HG02798 (cell line): ENCODE data around the gene FGF9.

ENCODE experiments used
- ATAC-seq: cut with Tn5 transposase; IDR thresholded peaks from one replicate; pipeline ENCODE4 v1.9.1; 2021; ENCODE audit warnings: mild to moderate bottlenecking; ENCODE audit not compliant: unreplicated experiment, poor library complexity

FGF9 gene

DNA sequence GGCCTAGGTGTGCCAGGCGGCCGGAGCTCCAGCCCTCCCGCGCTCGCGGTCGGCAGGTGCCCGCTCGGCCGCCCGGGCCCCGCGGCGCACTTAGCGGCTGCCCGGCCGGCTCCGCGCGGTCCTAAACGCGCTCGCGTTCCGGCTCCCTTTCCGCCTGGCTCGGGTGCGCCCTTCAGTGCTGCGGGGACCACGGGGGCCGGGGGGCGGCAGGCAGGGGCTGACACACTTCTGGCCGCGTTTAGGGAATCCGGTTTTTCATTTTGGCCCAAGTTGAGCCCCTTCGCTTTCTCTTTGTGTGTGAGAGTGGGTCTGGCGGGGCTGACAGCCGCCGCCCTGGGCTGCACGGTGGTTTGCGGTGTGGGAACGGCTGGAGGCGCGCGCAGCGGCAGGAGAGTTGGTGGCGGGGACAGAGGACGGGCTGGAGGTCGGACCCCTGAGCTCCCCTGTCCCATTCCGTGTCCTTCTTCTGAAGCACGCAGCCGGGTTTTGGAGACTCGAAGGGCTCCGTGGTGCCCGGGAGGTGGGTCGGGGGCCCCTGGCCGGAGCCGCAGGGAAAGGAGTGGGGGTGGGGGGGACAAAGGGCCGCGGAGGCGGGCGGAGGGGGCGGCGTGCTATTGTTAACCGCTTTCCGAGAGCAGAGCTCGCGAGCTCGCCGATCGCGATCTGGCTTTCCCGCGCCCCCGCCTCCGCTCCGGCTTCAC lies 3.1 kb downstream of the FGF9 start:
- peak; percentile 35 for ATAC-seq

DNA sequence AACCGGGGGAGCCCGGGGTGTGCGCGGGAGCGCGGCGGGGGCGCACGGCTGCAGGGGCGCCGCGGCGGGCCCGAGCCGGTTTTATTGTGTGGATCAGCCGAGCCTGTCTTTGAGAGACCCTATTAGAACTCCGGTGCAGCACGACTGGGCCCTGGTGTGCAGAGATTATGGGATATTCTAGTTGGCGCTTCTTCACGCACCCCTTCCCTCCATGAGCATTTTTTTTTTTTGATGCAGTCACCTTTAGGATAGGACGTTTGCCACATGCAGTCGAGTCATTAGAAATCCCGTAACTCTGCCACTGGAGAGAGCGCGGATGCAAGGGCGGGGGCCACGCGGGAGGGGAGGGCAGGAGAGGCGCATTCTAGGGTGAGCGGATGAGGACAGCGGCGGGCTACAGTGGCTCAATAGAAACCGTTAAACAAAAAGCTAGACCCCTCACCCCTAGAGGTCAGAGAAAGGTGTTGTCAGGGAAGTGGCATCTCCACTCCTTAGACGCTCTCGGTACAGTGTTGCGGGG lies 3.7 kb downstream of the FGF9 start:
- ATAC-seq, result no peak

DNA sequence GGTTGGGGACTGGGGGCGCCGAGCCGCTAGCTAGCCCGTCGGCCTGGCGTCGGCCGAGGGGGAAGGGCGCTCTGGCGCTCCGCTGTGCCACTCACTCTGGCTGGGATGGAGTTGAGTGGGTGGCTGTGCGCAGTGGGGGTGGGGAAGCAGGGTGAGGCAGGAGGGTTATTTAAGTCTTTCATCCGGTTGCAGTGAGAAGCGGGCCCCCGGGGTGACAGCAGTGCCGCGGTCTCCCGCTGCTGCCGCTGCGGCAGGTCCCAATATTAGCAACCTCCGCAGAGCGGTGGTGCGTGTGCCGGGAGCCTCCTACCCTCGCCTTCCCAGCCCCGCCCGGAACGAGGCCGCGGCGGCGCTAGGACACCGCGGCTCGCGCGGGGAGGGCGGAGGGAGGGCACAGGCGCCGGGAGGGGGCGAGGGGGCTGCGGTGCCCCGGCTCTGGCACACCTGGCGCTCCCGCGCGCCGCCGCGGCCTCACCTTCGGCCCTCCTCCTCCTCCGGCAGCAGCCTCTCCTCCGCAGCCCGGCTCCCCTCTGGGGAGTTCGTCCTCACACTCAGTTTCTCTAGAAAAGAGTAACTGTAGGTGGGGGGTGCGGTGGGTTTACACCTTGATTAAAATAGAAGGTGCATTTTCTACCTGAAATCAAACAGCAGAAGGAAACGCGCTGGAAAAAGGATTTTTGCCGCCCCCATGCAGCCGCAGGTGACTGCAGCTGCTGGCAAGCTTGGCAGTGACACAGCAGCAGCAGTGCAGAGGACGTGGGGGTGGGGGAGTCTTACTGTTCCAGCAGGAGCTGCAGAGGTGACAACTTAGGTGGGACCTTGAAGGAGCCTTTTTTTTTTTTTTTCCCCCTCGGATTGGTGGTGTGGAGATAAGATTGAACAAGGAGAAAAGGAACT lies 4.5 kb downstream of the FGF9 start:
- no peak for ATAC-seq

DNA sequence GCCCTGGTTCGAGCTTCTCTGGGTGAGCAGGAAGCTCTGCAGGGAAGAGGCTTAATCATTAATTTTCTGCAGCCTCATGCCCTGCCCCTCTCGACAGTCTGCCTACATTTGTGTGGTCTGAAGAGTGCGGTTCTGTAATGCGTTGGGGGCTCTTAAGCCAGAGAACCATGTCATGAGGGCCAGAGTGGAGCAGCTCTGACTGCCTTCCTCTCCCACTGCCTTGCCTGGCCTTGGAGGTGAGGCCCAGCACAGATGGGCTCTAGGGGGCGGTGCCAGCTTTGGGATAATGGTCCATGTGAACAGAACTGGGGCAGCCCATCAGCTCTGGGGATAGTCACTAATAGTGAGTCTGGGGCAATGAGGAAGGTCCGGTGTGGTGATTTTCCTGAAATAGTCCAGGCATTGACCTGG lies 5.7 kb downstream of the FGF9 start:
- ATAC-seq, result no peak

DNA sequence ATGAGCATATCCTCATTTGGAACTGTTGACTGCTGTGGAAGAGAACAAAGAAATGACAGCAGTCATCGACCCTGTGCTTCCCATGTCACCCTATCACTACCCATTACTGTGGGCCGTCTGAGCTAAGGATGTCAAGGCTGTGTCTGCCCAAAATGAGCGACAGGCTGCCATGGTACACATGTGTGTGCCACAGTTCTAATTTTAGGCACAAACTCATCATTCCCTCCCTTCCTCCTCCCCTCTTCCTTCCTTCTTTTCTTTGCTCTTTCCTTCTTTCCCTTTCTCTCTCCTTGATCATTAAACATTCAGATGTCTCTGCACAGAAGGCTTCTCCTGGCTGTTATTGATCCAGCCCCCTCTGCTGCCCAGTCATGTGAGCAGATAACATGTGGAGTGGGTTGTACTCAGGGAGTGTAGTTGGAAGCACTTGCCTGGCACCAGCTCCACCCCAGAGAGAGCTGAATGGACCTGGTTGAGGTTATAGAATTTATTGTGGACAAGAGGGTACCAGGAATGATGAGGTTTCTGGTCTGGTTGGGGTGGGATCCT lies 6.3 kb downstream of the FGF9 start:
- no peak for ATAC-seq

DNA sequence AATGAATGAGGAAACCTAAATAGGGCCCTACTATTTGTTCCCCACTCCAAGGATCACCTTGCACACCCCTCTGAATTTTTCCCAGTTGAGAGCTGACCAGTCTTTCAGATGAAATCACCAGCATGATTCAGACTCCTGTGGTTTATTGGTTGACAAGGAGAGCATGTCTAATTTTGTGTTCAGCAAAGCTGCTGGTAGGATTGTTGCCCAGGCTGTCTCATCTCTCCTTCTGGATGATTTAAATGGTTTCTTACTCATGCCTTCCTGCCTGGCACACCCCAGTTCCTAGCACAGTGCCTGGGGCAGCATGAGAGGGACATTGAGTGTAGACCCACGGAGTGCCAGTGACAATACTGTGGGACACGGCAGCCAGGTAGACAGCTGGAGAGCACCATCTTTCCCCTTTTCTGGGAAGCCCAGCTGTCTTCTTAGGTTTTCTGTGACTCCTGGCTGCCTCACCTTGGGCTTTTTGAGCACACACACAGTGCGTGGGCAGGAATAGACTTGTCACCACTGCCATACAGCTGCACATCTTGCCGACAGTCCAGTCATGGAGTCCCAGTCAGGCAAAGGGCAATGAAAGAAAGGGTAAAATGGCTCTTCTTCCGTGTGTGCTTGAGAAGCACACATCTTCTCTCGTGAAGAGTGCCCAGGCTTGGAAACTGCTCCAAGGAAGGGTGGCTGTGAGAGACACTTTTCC lies 12.3 kb downstream of the FGF9 start:
- no peak for ATAC-seq

DNA sequence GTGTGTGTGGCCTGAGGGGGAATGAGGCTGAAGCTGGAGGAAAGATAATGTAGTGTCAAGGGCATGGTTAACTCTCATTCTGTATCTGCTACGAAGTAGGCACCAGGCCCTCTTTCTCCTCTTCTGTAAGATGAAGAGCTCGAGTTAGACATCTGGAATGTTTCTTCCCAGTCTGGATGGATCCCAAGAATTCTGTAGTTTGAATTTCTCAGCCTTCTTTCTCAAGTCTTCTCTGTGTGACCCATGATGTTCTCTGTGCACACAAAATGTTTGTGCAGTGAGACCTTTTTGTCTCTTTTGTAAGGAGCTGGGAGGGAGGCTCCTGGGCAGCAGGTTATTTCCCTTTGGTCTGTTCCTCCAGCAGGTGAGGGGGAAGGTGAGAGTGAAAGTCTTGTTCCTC lies 13.7 kb downstream of the FGF9 start:
- no peak for ATAC-seq

DNA sequence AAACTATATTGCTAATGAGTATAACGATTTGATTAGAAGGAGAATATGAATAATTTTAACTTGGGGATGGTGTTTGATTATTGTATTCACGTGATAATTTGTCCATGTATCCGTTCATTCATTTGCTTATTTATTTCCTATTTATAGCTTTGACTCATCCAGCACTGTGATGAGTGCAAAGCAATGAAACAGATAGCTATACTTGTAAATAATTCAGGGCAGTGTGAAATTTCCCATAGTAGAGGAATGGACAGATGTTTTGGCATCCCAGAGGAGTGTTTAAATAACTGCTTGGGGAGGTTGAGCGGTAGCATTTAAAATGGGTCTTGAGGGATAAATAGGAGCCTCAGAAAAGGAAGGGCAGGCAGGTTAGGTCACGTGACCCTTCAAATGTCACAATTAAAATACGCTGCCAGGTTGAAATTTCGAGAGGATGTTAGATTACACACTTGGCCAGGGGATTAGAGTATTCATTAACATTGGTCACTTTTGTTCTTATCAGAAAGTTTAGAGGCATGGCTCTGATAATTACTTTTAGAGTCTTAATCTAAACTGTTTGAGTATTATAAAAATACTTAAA lies 14.7 kb downstream of the FGF9 start:
- ATAC-seq, result no peak

DNA sequence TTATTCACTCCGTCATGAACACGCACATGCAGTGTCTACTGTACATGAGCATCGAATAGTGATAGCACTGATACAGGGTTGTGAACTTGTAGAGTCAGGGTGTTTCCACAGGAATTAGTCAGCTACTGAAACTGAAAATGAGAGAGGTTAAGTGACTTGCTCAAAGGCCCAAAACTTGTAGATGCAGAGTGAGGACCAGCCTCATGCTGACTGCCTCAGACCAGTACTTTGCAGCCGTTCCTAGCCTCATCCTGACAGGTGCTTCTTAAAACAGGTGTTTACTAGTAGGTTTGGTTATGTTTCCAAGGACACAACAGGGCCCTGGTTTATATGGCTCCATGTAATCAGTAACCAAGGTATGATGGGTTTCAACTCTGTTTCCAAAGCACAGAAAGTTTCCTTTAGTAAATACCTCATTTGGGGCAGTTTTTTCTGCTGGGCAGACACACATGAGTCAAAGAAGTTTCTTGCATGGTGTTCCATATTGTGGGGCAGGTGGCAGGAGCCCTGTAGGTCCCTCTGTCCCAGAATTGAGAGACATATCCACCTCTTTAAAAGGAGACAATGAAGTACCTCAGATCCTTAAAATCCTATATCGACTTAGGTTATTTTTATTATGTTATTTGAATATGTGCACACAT lies 16.0 kb downstream of the FGF9 start:
- ATAC-seq, result peak; percentile 97

DNA sequence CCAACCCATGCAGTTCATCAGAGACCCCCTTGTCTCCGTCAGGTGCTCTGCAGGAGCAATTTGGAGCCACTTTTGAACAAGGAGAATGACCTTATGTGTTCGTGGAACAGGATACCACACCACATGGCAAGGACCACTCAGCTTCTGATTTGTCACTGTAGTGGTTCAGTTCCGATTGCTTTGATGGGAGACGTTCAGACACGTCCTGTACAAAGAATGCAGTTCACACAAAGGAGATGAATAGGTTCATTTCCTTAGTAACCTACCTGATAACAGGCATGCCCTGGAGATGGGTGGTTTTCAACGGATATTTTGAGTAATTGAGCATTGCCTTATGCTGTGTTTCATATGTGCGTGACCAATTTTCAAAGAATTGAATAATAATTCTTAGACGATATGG lies 17.2 kb downstream of the FGF9 start:
- ATAC-seq, result no peak

DNA sequence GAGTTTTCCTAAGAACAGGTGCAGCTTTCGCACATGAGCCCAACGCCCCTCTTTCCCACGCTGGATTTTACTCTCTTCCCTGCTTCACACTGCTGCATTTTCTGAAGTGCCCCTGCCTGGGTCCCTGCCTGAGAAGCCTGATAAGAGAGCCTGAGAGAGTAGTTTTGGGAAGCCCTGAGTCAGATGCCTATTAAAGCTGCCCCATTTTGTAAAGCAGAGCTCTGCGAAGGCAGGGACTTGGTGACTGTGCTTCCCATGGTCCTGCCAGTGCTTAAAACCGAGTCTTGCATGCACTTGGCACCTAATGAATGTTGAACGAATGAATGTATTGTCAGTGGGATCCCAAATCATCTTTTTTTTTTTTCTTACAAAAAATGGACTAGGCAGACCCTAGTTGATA lies 18.2 kb downstream of the FGF9 start:
- no peak for ATAC-seq

DNA sequence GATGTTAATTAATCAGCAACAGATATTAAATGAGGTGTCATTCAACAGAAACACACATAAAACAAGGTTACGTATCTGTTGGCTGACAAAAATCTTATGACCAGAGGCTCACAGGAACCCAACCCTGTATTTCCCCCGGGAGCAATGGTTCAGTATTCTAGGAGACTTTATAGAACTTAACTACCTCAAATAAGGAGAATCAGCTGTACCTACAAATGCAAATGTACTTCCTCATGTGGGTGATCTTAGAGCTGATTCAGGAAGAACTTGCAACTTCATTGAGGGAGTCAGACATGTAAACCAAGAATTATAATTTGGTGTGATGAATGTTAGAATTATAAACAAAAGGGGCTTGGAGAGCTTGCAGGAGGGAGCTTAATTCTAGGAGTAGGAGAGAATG lies 20.1 kb downstream of the FGF9 start:
- ATAC-seq, result no peak

DNA sequence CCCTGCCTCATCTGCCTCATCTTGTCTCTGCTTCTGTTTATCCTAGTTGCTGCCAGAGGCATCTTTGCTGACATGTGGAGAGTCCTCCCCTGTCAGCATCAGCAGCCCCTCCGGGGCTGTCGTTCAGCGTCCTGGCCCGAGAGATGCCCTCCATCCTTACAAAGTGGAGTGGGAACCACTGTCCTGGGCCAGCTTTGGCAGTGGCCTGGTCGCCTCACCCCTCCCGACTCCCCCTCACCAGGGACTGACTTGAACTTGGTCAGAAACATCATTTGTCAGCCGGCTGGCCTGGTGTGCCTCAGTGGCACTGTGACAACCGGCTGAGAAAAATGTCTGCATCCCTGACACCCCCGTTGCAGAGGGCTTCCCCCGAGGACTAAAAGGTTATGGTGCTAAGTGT lies 20.6 kb downstream of the FGF9 start:
- no peak for ATAC-seq

DNA sequence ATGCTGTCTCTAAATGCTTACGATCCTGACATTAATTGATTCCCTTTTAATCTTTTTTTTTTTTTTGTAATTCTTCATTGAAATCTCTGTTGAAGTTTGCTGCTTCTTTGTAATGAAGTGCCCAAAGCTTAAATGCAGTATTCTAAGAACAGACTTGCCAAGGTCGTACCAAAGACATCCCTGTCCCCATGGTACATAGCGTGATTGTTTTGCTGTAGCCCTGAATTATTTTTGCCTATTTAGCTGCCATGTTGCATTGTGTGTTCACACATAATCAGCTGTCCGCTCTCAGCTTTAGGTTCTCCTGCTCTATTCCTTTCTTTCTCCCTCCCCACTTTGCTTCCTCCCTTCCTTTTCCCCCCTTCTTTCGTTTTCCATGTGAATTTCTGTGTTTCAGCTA lies 21.1 kb downstream of the FGF9 start:
- ATAC-seq, result no peak

DNA sequence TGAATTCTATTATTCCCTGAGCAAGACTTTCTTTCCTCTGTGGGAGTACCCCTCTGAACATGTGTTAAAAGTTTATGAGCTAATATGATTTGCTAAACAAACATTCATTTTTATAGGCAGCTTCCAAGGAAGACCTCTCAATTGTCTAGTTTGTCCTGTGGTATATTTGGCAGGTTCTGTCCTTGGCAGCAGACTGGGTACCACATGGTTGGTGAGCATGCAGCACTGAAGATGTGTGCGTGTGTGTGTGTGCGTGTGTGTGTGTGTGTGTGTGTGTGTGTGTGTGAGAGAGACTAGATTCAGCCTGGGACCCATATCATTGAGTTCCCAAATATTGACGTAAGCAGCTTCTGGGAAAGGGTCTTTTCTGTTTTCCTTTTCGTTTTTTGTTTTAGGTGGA lies 24.0 kb downstream of the FGF9 start:
- no peak for ATAC-seq

DNA sequence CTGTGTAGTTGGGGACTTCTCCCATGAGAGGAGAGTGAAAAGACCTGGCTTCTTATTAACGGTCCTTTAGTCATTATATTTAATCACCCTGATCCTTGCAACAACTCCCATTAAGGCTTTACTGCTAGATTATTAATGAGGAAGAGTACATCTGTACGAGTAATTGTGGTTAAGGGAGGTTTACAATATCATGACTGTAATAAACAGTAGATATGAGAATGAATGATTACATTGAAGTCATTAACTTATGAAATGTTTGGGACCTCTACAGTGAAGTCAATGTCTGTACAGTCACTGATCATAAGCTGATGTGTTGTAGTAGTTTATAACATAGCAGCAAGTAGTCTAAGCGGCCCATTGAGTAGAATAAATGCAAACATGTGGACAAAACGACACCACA lies 24.7 kb downstream of the FGF9 start:
- ATAC-seq, result no peak

DNA sequence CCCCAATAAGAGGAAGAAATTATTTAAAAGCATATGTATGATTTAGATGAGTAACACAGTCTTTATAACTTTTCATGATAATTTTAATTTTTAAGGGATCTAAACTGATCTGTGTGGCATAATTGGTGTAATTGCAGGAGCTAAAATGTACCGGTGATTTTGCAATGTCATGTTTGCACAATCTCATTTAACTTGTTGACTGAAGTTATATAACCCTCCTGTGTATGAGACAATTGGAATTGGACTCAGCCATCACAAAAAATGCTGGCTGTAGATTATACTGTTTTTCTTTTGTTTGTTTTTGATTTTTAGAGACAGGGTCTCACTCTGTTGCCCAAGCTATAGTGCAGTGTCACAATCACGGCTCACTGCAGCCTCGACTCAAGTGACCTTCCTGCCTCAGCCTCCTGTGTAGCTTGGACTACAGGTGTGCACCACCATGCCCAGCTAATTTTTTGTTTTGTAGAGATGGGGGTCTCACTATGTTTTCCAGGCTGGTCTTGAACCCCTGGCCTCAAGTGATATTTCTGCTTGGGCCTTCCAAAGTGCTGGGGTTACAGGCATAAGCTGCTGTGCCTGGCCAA lies 26.1 kb downstream of the FGF9 start:
- ATAC-seq, result no peak

DNA sequence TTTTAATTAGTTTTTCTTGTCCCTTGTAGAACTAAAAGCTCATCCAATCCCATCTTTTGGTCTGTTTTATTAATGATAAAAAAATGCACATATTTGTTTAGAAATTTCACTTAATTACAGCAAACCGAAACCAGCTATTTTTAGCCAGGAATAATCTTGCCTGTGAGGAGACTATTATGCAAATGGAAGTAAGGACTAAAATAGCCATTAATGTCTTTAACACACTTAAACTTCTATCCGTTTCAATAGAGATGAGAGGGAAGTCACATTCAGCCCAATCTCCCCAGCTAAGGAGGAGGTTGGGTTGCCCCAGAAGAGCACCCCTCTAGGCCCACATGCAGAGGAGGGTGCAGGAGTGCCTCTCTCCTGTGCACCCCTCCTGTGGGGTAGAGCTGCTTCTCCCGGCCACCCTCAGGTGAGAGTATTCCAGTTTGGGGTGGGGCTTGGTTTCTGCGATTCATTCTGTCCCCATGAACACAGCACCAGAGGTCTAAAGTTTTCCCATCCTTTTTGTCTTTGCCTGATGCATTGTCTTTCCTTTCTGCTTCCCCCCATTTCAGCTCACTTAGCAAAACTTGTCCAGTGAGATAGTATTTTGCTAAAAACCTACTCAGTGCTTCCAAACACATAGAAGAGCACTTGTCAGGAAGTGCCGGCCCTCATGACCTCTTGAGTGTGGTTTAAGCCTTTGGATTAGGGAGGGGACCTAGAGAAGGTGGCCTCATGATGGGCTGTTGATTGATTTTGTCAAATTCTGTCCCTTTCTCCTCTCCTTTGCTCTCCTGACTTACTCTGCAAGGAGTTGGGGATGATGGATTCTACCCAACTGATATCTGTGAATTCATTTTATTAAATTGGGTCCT lies 28.2 kb downstream of the FGF9 start:
- ATAC-seq, result no peak

DNA sequence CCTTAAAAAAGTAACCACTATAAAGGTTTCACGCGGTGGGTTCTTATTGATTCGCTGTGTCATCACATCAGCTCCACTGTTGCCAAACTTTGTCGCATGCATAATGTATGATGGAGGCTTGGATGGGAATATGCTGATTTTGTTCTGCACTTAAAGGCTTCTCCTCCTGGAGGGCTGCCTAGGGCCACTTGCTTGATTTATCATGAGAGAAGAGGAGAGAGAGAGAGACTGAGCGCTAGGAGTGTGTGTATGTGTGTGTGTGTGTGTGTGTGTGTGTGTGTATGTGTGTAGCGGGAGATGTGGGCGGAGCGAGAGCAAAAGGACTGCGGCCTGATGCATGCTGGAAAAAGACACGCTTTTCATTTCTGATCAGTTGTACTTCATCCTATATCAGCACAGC lies 30.6 kb downstream of the FGF9 start:
- ATAC-seq, result no peak
